ENCODE results near the gene CLEC4E. TPM values are rescaled to one million over a fixed set of nuclear protein-coding genes. Genes with fewer than 3 reads are reported as not detected.

The CLEC4E gene
- total RNA-seq, 1 donor from 2014 or later = 40.4 TPM

DNA sequence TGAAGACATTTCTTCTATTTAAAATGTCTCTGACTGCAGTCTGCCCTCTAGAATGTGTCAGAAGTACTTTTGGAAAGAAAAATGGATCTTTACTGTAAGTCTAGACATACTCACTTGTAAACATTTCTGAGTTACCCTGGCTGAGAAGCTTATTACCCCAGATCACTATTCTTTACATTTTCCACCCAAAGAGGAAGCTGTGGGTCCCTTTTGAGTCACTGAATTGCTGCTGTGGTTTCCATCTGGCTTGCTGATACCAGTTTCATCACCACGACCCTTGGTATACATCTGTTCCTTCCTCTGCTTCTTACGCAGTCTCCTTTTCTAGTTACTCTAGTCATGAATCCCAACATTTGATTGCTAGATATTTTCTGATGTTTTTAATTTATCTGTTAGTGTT, 47.6 kb downstream of the CLEC4E start:
- Histone ChIP-seq H3K36me3 (ENCODE audit: control insufficient read depth, insufficient read depth, low read length) (no peaks in the 10 kb centered on the region), H3K27me3 (ENCODE audit: control insufficient read depth, insufficient read depth, low read length) (no peaks in the 10 kb centered on the region), H3K4me3 (ENCODE audit: low read depth, low read length) (no peak overlapping the region)
- no peak for TF ChIP-seq CTCF (IDR thresholded peaks at IDR 0.05; ENCODE audit: insufficient read depth, low read length, poor library complexity, severe bottlenecking)
- no peak for DNase-seq (ENCODE audit: low read depth)

DNA sequence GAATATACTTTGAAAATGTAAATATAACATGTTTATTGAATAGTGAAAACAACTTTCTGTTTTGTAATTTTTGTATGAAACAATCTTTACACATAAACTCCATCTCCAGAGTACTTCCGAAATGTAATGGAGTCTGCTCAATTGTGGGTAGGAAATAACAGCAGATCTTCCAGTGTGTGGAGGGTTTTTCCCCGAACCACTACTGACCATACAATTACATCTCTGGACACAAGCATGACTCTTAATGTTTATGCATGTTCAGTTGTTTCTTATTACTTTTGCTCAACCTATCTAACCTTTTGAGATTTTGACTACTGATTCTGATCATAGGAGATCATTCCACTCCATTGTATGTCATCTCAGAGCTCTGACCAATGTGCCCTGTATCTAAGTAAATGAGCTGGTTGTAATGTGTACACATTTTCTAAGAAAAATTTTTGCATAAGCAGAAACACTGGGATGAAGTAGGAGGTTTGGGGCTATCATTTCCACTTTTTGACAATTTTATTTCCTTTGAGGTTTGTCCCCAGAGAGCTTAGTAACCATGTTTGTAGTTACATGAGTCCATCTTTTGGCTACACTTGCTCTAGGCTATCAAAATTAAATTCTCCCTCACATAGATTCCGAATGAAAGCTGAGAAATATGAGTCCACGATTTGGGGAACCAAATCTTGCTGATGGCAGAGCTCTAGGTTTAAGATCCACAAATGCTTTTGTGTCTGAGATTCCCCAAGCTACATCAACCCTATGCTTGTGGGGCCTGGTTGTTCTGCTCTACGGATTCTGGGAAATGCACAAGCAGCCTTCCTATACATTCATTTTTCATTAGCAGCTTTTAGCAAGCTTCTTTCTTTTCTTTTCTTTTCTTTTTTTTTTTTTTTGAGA, 48.8 kb downstream of the CLEC4E start:
- Histone ChIP-seq H3K4me3 (ENCODE audit: low read depth, low read length) (no peak overlapping the region), H3K36me3 (ENCODE audit: control insufficient read depth, insufficient read depth, low read length) (no peaks in the 10 kb centered on the region), H3K27me3 (ENCODE audit: control insufficient read depth, insufficient read depth, low read length) (no peaks in the 10 kb centered on the region)
- no peak for DNase-seq (ENCODE audit: low read depth)
- TF ChIP-seq CTCF (IDR thresholded peaks at IDR 0.05; ENCODE audit: insufficient read depth, low read length, poor library complexity, severe bottlenecking) = no peak

Other genes starting within 250 kb of the CLEC4E start
- not detected in 2 replicates for gene CLEC6A, start 84.9 kb downstream of the CLEC4E start, total RNA-seq
- gene CLEC4D, start 27.4 kb downstream of the CLEC4E start, total RNA-seq = not detected in 2 replicates
- gene AICDA, start 72.0 kb upstream of the CLEC4E start, total RNA-seq = 1.3 TPM in 2 replicates
- gene MFAP5, start 121.9 kb upstream of the CLEC4E start, total RNA-seq = 2.8 and 15.8 TPM in 2 replicates
- 26.2 and 30.0 TPM in 2 replicates for gene RIMKLB, start 157.1 kb upstream of the CLEC4E start, total RNA-seq

Data from kidney epithelial cell (primary cell).